ENCODE data around the gene NEGR1.

Gene NEGR1

DNA sequence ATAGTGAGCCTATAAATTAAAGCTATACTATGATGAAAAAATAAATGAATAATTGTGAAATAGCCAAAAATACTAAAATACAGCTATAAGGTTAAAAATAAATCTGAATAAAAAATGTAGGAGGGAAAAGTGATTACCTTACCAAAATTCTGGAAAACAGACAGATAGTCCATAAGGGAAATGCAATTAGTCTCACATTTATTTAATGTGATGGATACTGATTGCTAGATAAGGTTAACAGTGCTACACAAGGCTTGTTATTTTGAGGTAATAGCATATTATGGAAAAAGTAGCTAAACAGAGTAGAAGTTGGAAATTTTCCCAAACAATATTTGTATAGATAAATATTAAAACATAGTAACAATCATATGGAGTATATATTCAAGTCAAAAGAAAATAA, 413.0 kb downstream of the NEGR1 start:
- no peaks in the 10 kb centered on the region for H4K20me1 ChIP-seq (ENCODE audit: insufficient read depth, low read length)
- H3K27ac ChIP-seq (ENCODE audit: low read length): no peak overlapping the region
- no peaks in the 10 kb centered on the region for H3K27me3 ChIP-seq (ENCODE audit: low read depth, low read length)
- H3K4me2 ChIP-seq (ENCODE audit: low read length): no peak overlapping the region
- H3K9ac ChIP-seq (ENCODE audit: low read length): no peak overlapping the region
- H3K9me3 ChIP-seq (ENCODE audit: insufficient read depth, low read length): no peaks in the 10 kb centered on the region
- no peak overlapping the region for H3K4me3 ChIP-seq (ENCODE audit: low read length)
- H3K36me3 ChIP-seq (replicated peaks; ENCODE audit: low read depth, low read length): no peaks in the 10 kb centered on the region
- TF ChIP-seq EZH2phosphoT487 (IDR thresholded peaks at IDR 0.05; ENCODE audit: low read depth) (no peak), CTCF (IDR thresholded peaks at IDR 0.05; ENCODE audit: low read depth, low read length) (no peak)
- H3K4me1 ChIP-seq (ENCODE audit: low read length): no peaks in the 10 kb centered on the region
- no peaks in the 10 kb centered on the region for H3K79me2 ChIP-seq (ENCODE audit: low read length)
- no peak overlapping the region for H2AFZ ChIP-seq (ENCODE audit: low read depth, low read length)

GRCh38 chr1:71862756-71863155, 419.6 kb downstream of the NEGR1 start:
- Histone ChIP-seq H3K4me1 (ENCODE audit: low read length) (no peaks in the 10 kb centered on the region), H3K36me3 (replicated peaks; ENCODE audit: low read depth, low read length) (no peaks in the 10 kb centered on the region), H3K9me3 (ENCODE audit: insufficient read depth, low read length) (no peaks in the 10 kb centered on the region), H4K20me1 (ENCODE audit: insufficient read depth, low read length) (no peaks in the 10 kb centered on the region), H3K4me2 (ENCODE audit: low read length) (no peak overlapping the region), H3K27me3 (ENCODE audit: low read depth, low read length) (no peaks in the 10 kb centered on the region), H2AFZ (ENCODE audit: low read depth, low read length) (no peak overlapping the region), H3K9ac (ENCODE audit: low read length) (no peak overlapping the region), H3K79me2 (ENCODE audit: low read length) (no peaks in the 10 kb centered on the region), H3K4me3 (ENCODE audit: low read length) (no peak overlapping the region), H3K27ac (ENCODE audit: low read length) (no peak overlapping the region)
- TF ChIP-seq CTCF (IDR thresholded peaks at IDR 0.05; ENCODE audit: low read depth, low read length): no peak
- TF ChIP-seq EZH2phosphoT487 (IDR thresholded peaks at IDR 0.05; ENCODE audit: low read depth): no peak

- Histone ChIP-seq H3K4me3 (ENCODE audit: low read length) (no peak overlapping the region), H3K79me2 (ENCODE audit: low read length) (no peaks in the 10 kb centered on the region), H3K27ac (ENCODE audit: low read length) (no peak overlapping the region)
Observed at GRCh38 chr1:71861022-71861421, 421.3 kb downstream of the NEGR1 start.

GRCh38 chr1:71859806-71860205, 422.5 kb downstream of the NEGR1 start:
- no peaks in the 10 kb centered on the region for H3K79me2 ChIP-seq (ENCODE audit: low read length)
- no peak overlapping the region for H3K9ac ChIP-seq (ENCODE audit: low read length)
- H3K36me3 ChIP-seq (replicated peaks; ENCODE audit: low read depth, low read length): no peaks in the 10 kb centered on the region
- no peak for TF ChIP-seq EZH2phosphoT487 (IDR thresholded peaks at IDR 0.05; ENCODE audit: low read depth)
- TF ChIP-seq CTCF (IDR thresholded peaks at IDR 0.05; ENCODE audit: low read depth, low read length): no peak
- no peak overlapping the region for H2AFZ ChIP-seq (ENCODE audit: low read depth, low read length)
- H3K9me3 ChIP-seq (ENCODE audit: insufficient read depth, low read length): no peaks in the 10 kb centered on the region
- no peak overlapping the region for H3K27ac ChIP-seq (ENCODE audit: low read length)
- no peak overlapping the region for H3K4me3 ChIP-seq (ENCODE audit: low read length)
- H4K20me1 ChIP-seq (ENCODE audit: insufficient read depth, low read length): no peaks in the 10 kb centered on the region
- H3K4me2 ChIP-seq (ENCODE audit: low read length): no peak overlapping the region
- no peaks in the 10 kb centered on the region for H3K27me3 ChIP-seq (ENCODE audit: low read depth, low read length)
- H3K4me1 ChIP-seq (ENCODE audit: low read length): no peaks in the 10 kb centered on the region

More at GRCh38 chr1:71861022-71861421, 421.3 kb downstream of the NEGR1 start:
- no peak for TF ChIP-seq CTCF (IDR thresholded peaks at IDR 0.05; ENCODE audit: low read depth, low read length)
- no peak for TF ChIP-seq EZH2phosphoT487 (IDR thresholded peaks at IDR 0.05; ENCODE audit: low read depth)
- no peak overlapping the region for H2AFZ ChIP-seq (ENCODE audit: low read depth, low read length)
- no peak overlapping the region for H3K9ac ChIP-seq (ENCODE audit: low read length)
- no peaks in the 10 kb centered on the region for H3K9me3 ChIP-seq (ENCODE audit: insufficient read depth, low read length)
- no peaks in the 10 kb centered on the region for H3K36me3 ChIP-seq (replicated peaks; ENCODE audit: low read depth, low read length)
- no peaks in the 10 kb centered on the region for H3K4me1 ChIP-seq (ENCODE audit: low read length)
- H3K27me3 ChIP-seq (ENCODE audit: low read depth, low read length): no peaks in the 10 kb centered on the region
- no peaks in the 10 kb centered on the region for H4K20me1 ChIP-seq (ENCODE audit: insufficient read depth, low read length)
- no peak overlapping the region for H3K4me2 ChIP-seq (ENCODE audit: low read length)
